Type B pancreatic cell (in vitro differentiated cells): ENCODE measurements around the gene MBD3. TPM values are rescaled to one million over a fixed set of nuclear protein-coding genes. Genes with fewer than 3 reads are reported as not detected.

Experiments used
- DNase-seq: peaks from one replicate; pipeline ENCODE4 v3.0.0; 2021; ENCODE audit warnings: mixed read lengths; ENCODE audit not compliant: unreplicated experiment; ENCODE audit errors: extremely low spot score
- H3K27ac Mint-ChIP-seq: 2 replicates; pipeline ENCODE4 v1.8.0; 2021; ENCODE audit warnings: mild to moderate bottlenecking, mixed read lengths
- H3K27me3 Mint-ChIP-seq: 2 replicates; pipeline ENCODE4 v1.8.0; 2021; ENCODE audit warnings: mixed read lengths
- H3K36me3 Mint-ChIP-seq: 2 replicates; pipeline ENCODE4 v1.8.0; 2021; ENCODE audit warnings: mixed read lengths
- H3K4me1 Mint-ChIP-seq: one replicate; pipeline ENCODE4 v1.8.0; 2021; ENCODE audit warnings: mixed read lengths; ENCODE audit not compliant: unreplicated experiment
- H3K4me3 Mint-ChIP-seq: 2 replicates; pipeline ENCODE4 v1.8.0; 2021; ENCODE audit warnings: mild to moderate bottlenecking, mixed read lengths
- H3K9me3 Mint-ChIP-seq: 2 replicates; pipeline ENCODE4 v1.8.0; 2021; ENCODE audit warnings: mixed read lengths
- CTCF ChIP-seq: fragments of 200-600 bp; sonication (generic); conservative IDR thresholded peaks from 2 replicates; pipeline ENCODE4 v1.5.0; 2021; ENCODE audit warnings: antibody characterized with exemption, mild to moderate bottlenecking
- total RNA-seq: library from RNA; stranded (reverse); gene quantifications from 2 replicates; pipeline ENCODE4 v1.2.1, GENCODE V29; 2021; ENCODE audit warnings: low replicate concordance

The MBD3 gene
- total RNA-seq, 1 donor from 2014 or later: 110 TPM

GRCh38 chr19:1524972-1525325 lies 67.7 kb downstream of the MBD3 start:
- H3K27ac Mint-ChIP-seq: no peak overlapping the region
- H3K36me3 Mint-ChIP-seq: no peaks in the 10 kb centered on the region
- no peak for TF ChIP-seq CTCF
- no peaks in the 10 kb centered on the region for H3K9me3 Mint-ChIP-seq
- no peaks in the 10 kb centered on the region for H3K4me1 Mint-ChIP-seq
- peaks cover 57% of the 10 kb centered on the region for H3K27me3 Mint-ChIP-seq
- no peak for DNase-seq
- peak overlapping the region; percentile 77 for H3K4me3 Mint-ChIP-seq

- Mint-ChIP-seq H3K4me1 (no peaks in the 10 kb centered on the region), H3K4me3 (peak overlapping the region; percentile 77), H3K27ac (no peak overlapping the region), H3K9me3 (no peaks in the 10 kb centered on the region), H3K36me3 (no peaks in the 10 kb centered on the region), H3K27me3 (peaks cover 59% of the 10 kb centered on the region)
- no peak for TF ChIP-seq CTCF
- DNase-seq: no peak
Measured at GRCh38 chr19:1524287-1524971, 68.2 kb downstream of the MBD3 start.

Other genes starting within 250 kb of the MBD3 start
- gene NDUFS7, start 209.0 kb downstream of the MBD3 start, total RNA-seq: 83.3 and 98.3 TPM in 2 replicates
- 33.7 and 37.9 TPM in 2 replicates for gene GAMT, start 191.3 kb downstream of the MBD3 start, total RNA-seq
- gene DAZAP1, start 185.3 kb downstream of the MBD3 start, total RNA-seq: 124 and 141 TPM in 2 replicates
- gene RPS15, start 154.5 kb downstream of the MBD3 start, total RNA-seq: 1,251 and 1,344 TPM in 2 replicates
- 1.2 and 9.2 TPM in 2 replicates for gene APC2, start 142.7 kb downstream of the MBD3 start, total RNA-seq
- 36.6 and 37.5 TPM in 2 replicates for gene C19orf25, start 113.7 kb downstream of the MBD3 start, total RNA-seq
- 9.6 and 12.4 TPM in 2 replicates for gene PCSK4, start 102.5 kb downstream of the MBD3 start, total RNA-seq
- gene REEP6, start 101.7 kb downstream of the MBD3 start, total RNA-seq: 17.3 and 34.5 TPM in 2 replicates
- 3.4 and 10.6 TPM in 2 replicates for gene ADAMTSL5, start 79.8 kb downstream of the MBD3 start, total RNA-seq
- gene PLK5, start 68.8 kb downstream of the MBD3 start, total RNA-seq: 0.24 TPM in 1 of 2 replicates, not detected in the other
- 79.0 and 82.0 TPM in 2 replicates for gene MEX3D, start 24.5 kb downstream of the MBD3 start, total RNA-seq
- gene UQCR11, start 12.6 kb upstream of the MBD3 start, total RNA-seq: 191 and 290 TPM in 2 replicates
- 134 and 193 TPM in 2 replicates for gene TCF3, start 59.8 kb upstream of the MBD3 start, total RNA-seq
- gene ONECUT3, start 160.6 kb upstream of the MBD3 start, total RNA-seq: 0.94 and 5.9 TPM in 2 replicates
- gene ATP8B3, start 219.4 kb upstream of the MBD3 start, total RNA-seq: 0.48 and 1.5 TPM in 2 replicates